GM12892 (cell line): ENCODE data around the gene KCNA5.

Experiments used
- POLR2A ChIP-seq: IDR thresholded peaks from 2 replicates; pipeline ENCODE4 v1.6.1; 2011; ENCODE audit warnings: low read depth, low read length, control low read depth
- POLR2AphosphoS5 ChIP-seq: IDR thresholded peaks from 2 replicates; pipeline ENCODE4 v1.6.1; 2011; ENCODE audit warnings: low read depth, low read length, control low read depth

GRCh38 chr12:4994622-4995021 is 49.1 kb upstream of the KCNA5 start:
- TF ChIP-seq POLR2AphosphoS5 (no peak), POLR2A (no peak)
